HG03432 (cell line): ENCODE measurements around the gene UCKL1.

Source experiments
- ATAC-seq: cut with Tn5 transposase; IDR thresholded peaks from one replicate; pipeline ENCODE4 v1.9.1; 2021; ENCODE audit warnings: mild to moderate bottlenecking, moderate library complexity; ENCODE audit not compliant: unreplicated experiment

UCKL1 gene

DNA sequence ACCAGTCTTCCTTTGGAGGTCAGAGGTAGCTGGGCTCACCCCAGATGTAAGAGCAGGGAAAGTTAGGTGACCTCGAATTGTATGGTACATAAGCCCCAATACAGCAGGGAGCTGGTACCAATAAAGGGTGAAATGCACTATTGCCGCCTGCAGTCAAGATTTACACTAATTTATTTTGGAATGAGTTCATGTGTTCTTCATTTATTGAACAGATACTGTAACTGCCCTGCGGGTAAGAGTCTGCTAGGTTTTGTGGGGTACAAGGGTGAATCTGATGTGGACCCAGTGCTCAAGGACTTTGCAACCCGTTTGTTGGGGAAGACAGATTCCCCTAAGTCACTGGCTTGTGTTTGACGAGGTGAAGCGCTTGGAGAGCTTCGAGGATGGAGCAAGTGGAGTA lies 63.8 kb downstream of the UCKL1 start:
- ATAC-seq: no peak

DNA sequence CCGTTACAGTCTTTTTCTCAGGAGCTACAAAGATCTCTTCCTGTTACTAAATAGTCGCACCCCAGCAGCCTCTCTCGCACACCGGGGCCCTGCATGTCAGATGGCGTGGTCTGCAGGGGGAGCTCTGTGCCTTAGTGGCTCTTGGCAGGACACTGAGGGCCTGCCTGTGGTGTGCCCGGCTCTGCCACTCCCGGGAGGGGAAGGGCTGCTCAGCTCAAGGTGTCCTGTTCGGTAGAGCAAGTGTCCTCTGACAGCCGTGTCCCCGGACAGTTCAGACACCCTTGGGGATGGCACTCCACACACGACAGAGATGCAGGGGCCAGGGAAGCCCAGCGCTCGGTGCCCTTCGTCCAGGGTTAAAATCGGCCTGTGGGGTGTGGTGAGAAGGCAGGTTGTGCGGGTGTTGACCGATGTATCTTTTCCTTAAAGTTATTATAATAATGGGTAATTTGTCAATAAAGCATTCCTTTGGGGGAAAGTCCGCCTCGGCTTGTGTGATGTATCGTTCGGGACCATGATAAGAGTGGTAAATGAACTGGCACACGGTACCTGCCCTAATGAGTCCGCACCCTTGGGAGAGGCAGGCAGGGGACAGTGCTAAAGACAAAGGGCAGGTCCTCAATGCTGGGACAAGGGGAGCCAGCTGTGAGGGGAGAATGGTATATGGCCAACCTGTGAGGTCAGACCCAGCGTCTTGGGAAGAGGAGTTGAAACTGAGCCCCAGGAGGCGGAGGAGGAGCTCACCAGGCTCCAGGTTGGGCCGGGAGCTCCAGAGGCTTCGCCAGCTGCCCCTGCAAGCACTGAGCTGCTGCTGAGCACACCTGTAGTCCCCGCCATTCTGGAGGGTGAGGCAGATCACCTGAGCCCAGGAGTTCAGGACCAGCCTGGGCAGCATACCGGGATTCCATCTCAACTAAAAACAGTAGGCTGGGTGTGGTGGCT lies 64.9 kb downstream of the UCKL1 start:
- ATAC-seq: no peak

DNA sequence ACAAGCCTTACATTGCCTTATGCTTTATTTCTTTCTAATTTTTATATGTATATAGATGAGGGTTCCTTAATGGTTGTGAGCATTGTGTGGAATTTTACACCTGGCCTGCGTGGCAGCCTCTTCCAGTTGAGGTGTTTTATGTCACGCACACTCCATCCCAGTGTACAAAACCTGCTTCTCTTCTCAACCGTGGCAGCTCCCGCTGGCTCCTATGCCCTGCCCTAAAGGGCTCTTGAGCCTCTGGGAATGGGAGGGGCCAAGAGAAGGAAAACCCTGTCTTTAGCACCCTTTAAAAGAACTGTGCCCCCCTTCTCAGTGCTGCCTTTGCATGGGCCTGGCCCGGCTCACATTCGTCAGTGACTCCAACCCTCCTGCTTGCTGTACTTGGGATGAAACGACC lies 65.6 kb downstream of the UCKL1 start:
- no peak for ATAC-seq

DNA sequence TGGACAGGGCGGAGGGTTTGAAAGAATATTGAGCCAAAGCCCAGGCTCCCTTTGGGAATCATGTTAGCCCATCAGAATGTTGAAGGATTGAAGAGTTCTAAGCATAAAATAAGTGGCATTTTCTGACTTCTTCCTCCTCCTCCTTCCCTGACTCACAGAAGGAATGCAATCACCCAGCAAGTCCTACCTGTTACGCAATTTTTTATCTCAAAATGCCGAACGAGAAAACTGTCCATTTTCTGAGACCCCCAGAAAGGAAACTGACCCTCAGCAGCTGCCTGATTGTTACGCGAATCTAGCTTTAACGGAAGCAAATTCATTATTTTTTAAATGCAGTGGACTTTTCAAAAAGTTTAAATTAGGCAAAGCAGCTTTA lies 66.0 kb downstream of the UCKL1 start:
- no peak for ATAC-seq
